CD4-positive, alpha-beta T cell (primary cell): ENCODE data around the gene CAMTA1. TPM values are rescaled to one million over a fixed set of nuclear protein-coding genes. Genes with fewer than 3 reads are reported as not detected.

Experiments used
- ATAC-seq: fragments of 200-7000 bp; cut with Tn5 transposase; one replicate; pipeline ENCODE4 v1.10.0; 2022; ENCODE audit warnings: mild to moderate bottlenecking; ENCODE audit not compliant: poor library complexity
- CTCF ChIA-PET: fragments of 350-600 bp; sonication (Branson Sonifier 250); formaldehyde crosslinking; loops from one replicate; lab custom pipeline; 2021; ENCODE audit warnings: antibody characterized with exemption, inconsistent platforms; lab: Charles Lee
- POLR2A ChIA-PET: fragments of 350-600 bp; sonication (Branson Sonifier 250); formaldehyde crosslinking; loops from one replicate; lab custom pipeline; 2021; ENCODE audit warnings: antibody characterized with exemption, inconsistent platforms; lab: Charles Lee
- DNase-seq, 14 experiments: peaks; one replicate each; pipeline ENCODE4 v3.0.0-alpha.2; 2013 to 2020; ENCODE audit warnings: mixed read lengths in 2 of 14
- H3K27ac ChIP-seq, 2 donors: one replicate each; pipeline versions ENCODE4 v1.5.1 to v1.7.0; 2013; ENCODE audit warnings: low read length in 2 of 2, low read depth in 1 of 2, mild to moderate bottlenecking in 1 of 2
- H3K27me3 ChIP-seq, 2 experiments: 1 replicate in 1 of 2; 2 replicates in 1 of 2; pipeline versions ENCODE4 v1.6.1 to v1.7.0; 2013; ENCODE audit warnings: low read length in 2 of 2, control low read depth in 1 of 2, mild to moderate bottlenecking in 1 of 2, moderate library complexity in 1 of 2; ENCODE audit not compliant: insufficient read depth in 2 of 2, control insufficient read depth in 1 of 2
- H3K36me3 ChIP-seq: one replicate; pipeline ENCODE4 v1.6.1; 2013; ENCODE audit warnings: low read length, control low read depth; ENCODE audit not compliant: insufficient read depth
- H3K4me1 ChIP-seq: one replicate; pipeline ENCODE4 v1.6.1; 2013; ENCODE audit warnings: low read length, control low read depth; ENCODE audit not compliant: insufficient read depth
- H3K4me3 ChIP-seq: one replicate; pipeline ENCODE4 v1.5.1; 2013; ENCODE audit warnings: mild to moderate bottlenecking, low read length, moderate library complexity
- H3K9me3 ChIP-seq, 2 experiments: 1 replicate in 1 of 2; 2 replicates in 1 of 2; pipeline versions ENCODE4 v1.6.1 to v1.7.0; 2013; ENCODE audit warnings: low read length in 2 of 2, mild to moderate bottlenecking in 2 of 2, control low read depth in 1 of 2, moderate library complexity in 1 of 2; ENCODE audit not compliant: control insufficient read depth in 1 of 2, insufficient read depth in 1 of 2
- H3K27ac Mint-ChIP-seq: one replicate; pipeline ENCODE4 v1.8.0; 2020; ENCODE audit warnings: mixed read lengths
- H3K27me3 Mint-ChIP-seq: one replicate; pipeline ENCODE4 v1.8.0; 2021; ENCODE audit warnings: mixed read lengths
- H3K36me3 Mint-ChIP-seq: one replicate; pipeline ENCODE4 v1.8.0; 2021; ENCODE audit warnings: low read depth, mixed read lengths
- H3K4me1 Mint-ChIP-seq: one replicate; pipeline ENCODE4 v1.8.0; 2021; ENCODE audit warnings: low read depth, mixed read lengths
- H3K4me3 Mint-ChIP-seq: one replicate; pipeline ENCODE4 v1.8.0; 2020; ENCODE audit warnings: mild to moderate bottlenecking, mixed read lengths
- H3K9me3 Mint-ChIP-seq: one replicate; pipeline ENCODE4 v1.8.0; 2020; ENCODE audit warnings: mixed read lengths
- CTCF ChIP-seq: fragments of 200-600 bp; IDR thresholded peaks from one replicate; pipeline ENCODE4 v1.8.0; 2022; ENCODE audit warnings: antibody characterized with exemption, mild to moderate bottlenecking
- intact Hi-C, 2 experiments: fragments of 100-400 bp; cut with DNase I in 1 of 2; cut with micrococcal nuclease in 1 of 2; formaldehyde crosslinking; loops; one replicate each; pipeline versions ENCODE4 v1.15.1 to v1.9.0; 2023 to 2025; cut with DNase I, micrococcal nuclease
- total RNA-seq, 174 experiments: library from RNA in 2 of 174; stranded (reverse) in 2 of 174; gene quantifications; one replicate each; pipeline ENCODE4 v1.2.3 and lab custom pipeline; 2021 to 2026

Gene CAMTA1
- total RNA-seq, 2 experiments from 2014 or later: 38.6 to 39.3 TPM

- intact Hi-C loops: no loop called here
- DNase-seq: no peak
- H3K4me1 ChIP-seq: no peaks in the 10 kb centered on the region
- no peak overlapping the region for H3K4me3 Mint-ChIP-seq
- H3K27ac ChIP-seq: no peak overlapping the region
- no peak for TF ChIP-seq CTCF
- H3K27ac Mint-ChIP-seq: no peak overlapping the region
- H3K27me3 ChIP-seq: peaks cover 0 to 6% of the 10 kb centered on the region in 2 experiments
- H3K9me3 ChIP-seq: peaks cover 0 to 10% of the 10 kb centered on the region in 2 experiments
- peaks cover 18% of the 10 kb centered on the region for H3K27me3 Mint-ChIP-seq
- ChIA-PET CTCF (no interaction called here), POLR2A (no interaction called here)
- no peaks in the 10 kb centered on the region for H3K9me3 Mint-ChIP-seq
- no peaks in the 10 kb centered on the region for H3K4me1 Mint-ChIP-seq
- H3K36me3 Mint-ChIP-seq: no peaks in the 10 kb centered on the region
- ATAC-seq: no peak
- no peaks in the 10 kb centered on the region for H3K36me3 ChIP-seq
- H3K4me3 ChIP-seq: no peak overlapping the region
These were observed 824.2 kb downstream of the CAMTA1 start for GRCh38 chr1:7609311-7609994.

GRCh38 chr1:7610106-7610731 is 825.0 kb downstream of the CAMTA1 start:
- H3K36me3 ChIP-seq: no peaks in the 10 kb centered on the region
- ChIA-PET CTCF (no interaction called here), POLR2A (no interaction called here)
- peaks cover 0 to 10% of the 10 kb centered on the region in 2 experiments for H3K9me3 ChIP-seq
- no peak overlapping the region for H3K4me3 Mint-ChIP-seq
- no peak for DNase-seq
- H3K4me3 ChIP-seq: no peak overlapping the region
- no peak overlapping the region for H3K27ac Mint-ChIP-seq
- no peak for TF ChIP-seq CTCF
- no peaks in the 10 kb centered on the region for H3K9me3 Mint-ChIP-seq
- intact Hi-C loops: no loop called here
- H3K4me1 ChIP-seq: no peaks in the 10 kb centered on the region
- no peak overlapping the region for H3K27ac ChIP-seq
- H3K4me1 Mint-ChIP-seq: no peaks in the 10 kb centered on the region
- H3K27me3 ChIP-seq: peaks cover 0 to 6% of the 10 kb centered on the region in 2 experiments
- no peak for ATAC-seq
- no peaks in the 10 kb centered on the region for H3K36me3 Mint-ChIP-seq
- H3K27me3 Mint-ChIP-seq: peaks cover 25% of the 10 kb centered on the region

GRCh38 chr1:7610936-7611335 is 825.7 kb downstream of the CAMTA1 start:
- Mint-ChIP-seq H3K4me3 (no peak overlapping the region), H3K27me3 (peaks cover 22% of the 10 kb centered on the region), H3K9me3 (no peaks in the 10 kb centered on the region), H3K36me3 (no peaks in the 10 kb centered on the region), H3K4me1 (no peaks in the 10 kb centered on the region), H3K27ac (no peak overlapping the region)
- POLR2A ChIA-PET: no interaction called here
- no peak overlapping the region for H3K27ac ChIP-seq
- no peaks in the 10 kb centered on the region for H3K4me1 ChIP-seq
- no peaks in the 10 kb centered on the region for H3K36me3 ChIP-seq
- no peak for ATAC-seq
- intact Hi-C loops: no loop called here
- no peak for DNase-seq
- H3K9me3 ChIP-seq: peaks cover 0 to 9% of the 10 kb centered on the region in 2 experiments
- TF ChIP-seq CTCF: no peak
- CTCF ChIA-PET: no interaction called here
- no peak overlapping the region for H3K4me3 ChIP-seq
- peaks cover 0 to 6% of the 10 kb centered on the region in 2 experiments for H3K27me3 ChIP-seq
